HFFc6 (cell line): ENCODE data around the gene ATP5F1D. TPM values are rescaled to one million over a fixed set of nuclear protein-coding genes. Genes with fewer than 3 reads are reported as not detected.
A peak's percentile ranks its signal among the peaks of the same experiment; 100 is the strongest.
"Not testable (repeated sequence)": the region's sequence is repeated elsewhere in the genome, so short reads cannot be mapped to it uniquely, and the experiment has no call there.

Experiments
- DNase-seq: peaks from one replicate; pipeline ENCODE4 v3.0.0-alpha.2; 2018
- H3K27ac Mint-ChIP-seq: 2 replicates; pipeline ENCODE4 v1.8.0; 2020; ENCODE audit warnings: mild to moderate bottlenecking, mixed read lengths
- H3K27me3 Mint-ChIP-seq: 2 replicates; pipeline ENCODE4 v1.8.0; 2021; ENCODE audit warnings: mild to moderate bottlenecking, moderate library complexity, mixed read lengths; ENCODE audit not compliant: insufficient read depth
- H3K36me3 Mint-ChIP-seq: 2 replicates; pipeline ENCODE4 v1.8.0; 2021; ENCODE audit warnings: low read depth, mixed read lengths
- H3K4me1 Mint-ChIP-seq: 2 replicates; pipeline ENCODE4 v1.8.0; 2020; ENCODE audit warnings: low read depth, mixed read lengths
- H3K4me3 Mint-ChIP-seq: 2 replicates; pipeline ENCODE4 v1.8.0; 2020; ENCODE audit warnings: mild to moderate bottlenecking, moderate library complexity, mixed read lengths
- H3K9me3 Mint-ChIP-seq: 2 replicates; pipeline ENCODE4 v1.8.0; 2020; ENCODE audit warnings: mild to moderate bottlenecking, mixed read lengths
- CTCF ChIP-seq: fragments of 200-600 bp; sonication (generic); IDR thresholded peaks from 2 replicates; pipeline ENCODE4 v1.5.0; 2021; ENCODE audit warnings: antibody characterized with exemption, mild to moderate bottlenecking
- long read RNA-seq: library from polyadenylated mRNA; unstranded; transcript quantifications from one replicate; pipeline ENCODE4 v2.0.0, GENCODE V29; 2019
- total RNA-seq, 6 experiments: library from RNA; stranded (reverse); fragmentation: NEBNext Ultra II Directional; extraction: Animal tissue kit (Norgen Biotek cat#: 25700); gene quantifications; 2 replicates in 1 of 6; 3 replicates in 5 of 6; pipeline ENCODE4 v1.2.3, GENCODE V29; 2021

Gene ATP5F1D
- total RNA-seq = 100 to 1,000 TPM; 190 to 243 (median 217) TPM
- long read RNA-seq, transcript ATP5F1D-201 (4 exons, 997 nt) = minor isoform, 152 of 400 reads
- long read RNA-seq, transcript ATP5F1D-202 (5 exons, 704 nt) = major isoform, 236 of 400 reads
- long read RNA-seq, partial matches to known transcripts = 1 of 400 reads
- long read RNA-seq, other reads (novel, unspliced or antisense) = 8 of 400 reads

- H3K4me3 Mint-ChIP-seq = peak within 1 kb of the TSS; percentile 84
Measured at GRCh38 chr19:1241417-1242095, at the start of gene ATP5F1D. Gene ATP5F1D (plus strand): TSS chr19:1241751. CDS start chr19:1241851, 100 bp downstream.

GRCh38 chr19:1199531-1199930 lies 42.0 kb upstream of the ATP5F1D start:
- Mint-ChIP-seq H3K4me3 (no peak overlapping the region), H3K4me1 (peaks cover 19% of the 10 kb centered on the region), H3K27ac (no peak overlapping the region), H3K9me3 (no peaks in the 10 kb centered on the region), H3K36me3 (no peaks in the 10 kb centered on the region), H3K27me3 (no peaks in the 10 kb centered on the region)
- TF ChIP-seq CTCF = no peak
- DNase-seq = no peak

More at GRCh38 chr19:1241417-1242095, at the start of gene ATP5F1D:
- no peaks in the 10 kb centered on the region for H3K9me3 Mint-ChIP-seq
- peak within 1 kb of the TSS; percentile 87 for H3K27ac Mint-ChIP-seq
- peaks cover 25% of the 10 kb centered on the region for H3K4me1 Mint-ChIP-seq
- no peak for TF ChIP-seq CTCF
- H3K27me3 Mint-ChIP-seq = peaks cover 4% of the 10 kb centered on the region; the same call in 1 of the 2 replicates
- peak; percentile 91 for DNase-seq
- no peaks in the 10 kb centered on the region for H3K36me3 Mint-ChIP-seq

GRCh38 chr19:1200614-1201013 lies 40.9 kb upstream of the ATP5F1D start:
- not testable (repeated sequence) for DNase-seq, H3K9me3 Mint-ChIP-seq, H3K36me3 Mint-ChIP-seq, H3K4me3 Mint-ChIP-seq, H3K27me3 Mint-ChIP-seq
- Mint-ChIP-seq H3K4me1 (peaks cover 21% of the 10 kb centered on the region), H3K27ac (peak overlapping the region; percentile 16)

GRCh38 chr19:1205114-1206099 lies 36.1 kb upstream of the ATP5F1D start, which contains the start of gene STK11:
Gene STK11 (plus strand): TSS chr19:1205778. CDS start chr19:1206914, 1,136 bp downstream.
- H3K27me3 Mint-ChIP-seq = peaks cover 3% of the 10 kb centered on the region
- TF ChIP-seq CTCF = no peak

GRCh38 chr19:1206150-1206863 lies 35.2 kb upstream of the ATP5F1D start:
- DNase-seq = no peak
- H3K9me3 Mint-ChIP-seq = no peaks in the 10 kb centered on the region
- H3K27me3 Mint-ChIP-seq = peaks cover 5% of the 10 kb centered on the region
- TF ChIP-seq CTCF = no peak
- H3K27ac Mint-ChIP-seq = peak overlapping the region; percentile 93
- peak overlapping the region; percentile 90 for H3K4me3 Mint-ChIP-seq
- H3K4me1 Mint-ChIP-seq = peaks cover 27% of the 10 kb centered on the region
- H3K36me3 Mint-ChIP-seq = peaks cover 15% of the 10 kb centered on the region

More at GRCh38 chr19:1205114-1206099, 36.1 kb upstream of the ATP5F1D start, which contains the start of gene STK11:
- peaks cover 31% of the 10 kb centered on the region for H3K4me1 Mint-ChIP-seq
- peaks cover 15% of the 10 kb centered on the region for H3K36me3 Mint-ChIP-seq
- H3K4me3 Mint-ChIP-seq = peak within 1 kb of the TSS; percentile 90
- DNase-seq = peak; percentile 98
- H3K9me3 Mint-ChIP-seq = no peaks in the 10 kb centered on the region
- H3K27ac Mint-ChIP-seq = peak within 1 kb of the TSS; percentile 93
